A673 (cell line): Measurements from ENCODE around the gene RECQL5. TPM values are rescaled to one million over a fixed set of nuclear protein-coding genes. Genes with fewer than 3 reads are reported as not detected.
"Not testable (repeated sequence)": the region's sequence is repeated elsewhere in the genome, so short reads cannot be mapped to it uniquely, and the experiment has no call there.

ENCODE experiments used
- BruUV-seq: library from RNA; stranded (reverse); fragments of 400-500 nt; replicated peaks from 2 replicates; lab custom pipeline; 2021; lab: Mats Ljungman, UMichigan
- CTCF ChIA-PET: fragments of 300-600 bp; sonication (Branson Sonifier 250); formaldehyde crosslinking; loops from one replicate; lab custom pipeline; 2022; ENCODE audit warnings: antibody characterized with exemption; lab: Charles Lee
- POLR2A ChIA-PET: fragments of 300-600 bp; sonication (Branson Sonifier 250); formaldehyde crosslinking; loops from one replicate; lab custom pipeline; 2022; ENCODE audit warnings: antibody characterized with exemption; ENCODE audit not compliant: low non-redundant PET; lab: Charles Lee
- DNase-seq: peaks from one replicate; pipeline ENCODE4 v3.0.0-alpha.2; 2015; ENCODE audit warnings: low spot score
- H3K27ac ChIP-seq: fragments of 200-600 bp; sonication (generic); 2 replicates; pipeline ENCODE4 v1.5.1; 2016; ENCODE audit warnings: mixed run types, low read depth, mild to moderate bottlenecking, mixed read lengths, antibody characterized with exemption, low read length; ENCODE audit not compliant: poor library complexity, severe bottlenecking
- H3K27me3 ChIP-seq: fragments of 200-600 bp; sonication (generic); replicated peaks from 2 replicates; pipeline ENCODE4 v1.6.1; 2017; ENCODE audit warnings: mixed run types, low read depth, mild to moderate bottlenecking, mixed read lengths, antibody characterized with exemption, low read length; ENCODE audit not compliant: insufficient read depth, poor library complexity
- H3K36me3 ChIP-seq: fragments of 200-600 bp; sonication (generic); 2 replicates; pipeline ENCODE4 v1.6.1; 2016; ENCODE audit warnings: mixed run types, mild to moderate bottlenecking, mixed read lengths, antibody characterized with exemption, low read length; ENCODE audit not compliant: insufficient read depth, poor library complexity, severe bottlenecking
- H3K4me1 ChIP-seq: fragments of 200-600 bp; sonication (generic); 2 replicates; pipeline ENCODE4 v1.6.1; 2017; ENCODE audit warnings: mixed run types, mild to moderate bottlenecking, mixed read lengths, antibody characterized with exemption, low read length; ENCODE audit not compliant: insufficient read depth, poor library complexity, severe bottlenecking
- H3K4me3 ChIP-seq: fragments of 200-600 bp; sonication (generic); 2 replicates; pipeline ENCODE4 v1.5.1; 2016; ENCODE audit warnings: low read depth, mixed run types, mild to moderate bottlenecking, mixed read lengths, low read length; ENCODE audit not compliant: poor library complexity, severe bottlenecking
- H3K9me3 ChIP-seq: fragments of 200-600 bp; sonication (generic); 2 replicates; pipeline ENCODE4 v1.6.1; 2016; ENCODE audit warnings: mixed run types, low read depth, mild to moderate bottlenecking, mixed read lengths, antibody characterized with exemption, low read length; ENCODE audit not compliant: poor library complexity, severe bottlenecking
- CTCF ChIP-seq: fragments of 300-800, 200-600 bp; sonication (generic); conservative IDR thresholded peaks from 2 replicates; pipeline ENCODE4 v1.5.1; 2017; ENCODE audit warnings: low read depth, mild to moderate bottlenecking, antibody characterized with exemption, low read length, moderate library complexity, mixed read lengths
- EZH2 ChIP-seq: fragments of 200-600 bp; sonication (generic); IDR thresholded peaks from 2 replicates; pipeline ENCODE4 v1.6.1; 2017; ENCODE audit warnings: borderline replicate concordance, low read depth, mild to moderate bottlenecking, mixed read lengths, antibody characterized with exemption, low read length; ENCODE audit not compliant: poor library complexity, severe bottlenecking
- intact Hi-C: fragments of 100-400 bp; cut with micrococcal nuclease; formaldehyde crosslinking; loops from one replicate; pipeline ENCODE4 v1.10.0; 2022; ENCODE audit not compliant: unreplicated experiment
- total RNA-seq: library from RNA; stranded (reverse); gene quantifications from 2 replicates; pipeline ENCODE4 v1.2.3, GENCODE V29; 2021

RECQL5 gene
- total RNA-seq, 1 experiment from 2014 or later = 30.6 TPM

- no peaks in the 10 kb centered on the region for H3K27me3 ChIP-seq
- peak within 1 kb of the TSS; percentile 55 for H3K4me3 ChIP-seq
- peaks cover 9% of the 10 kb centered on the region for H3K4me1 ChIP-seq
- H3K36me3 ChIP-seq = no peaks in the 10 kb centered on the region
- TF ChIP-seq CTCF = peak; percentile 42; the same call in 1 of the 2 replicates
- TF ChIP-seq EZH2 = no peak
- ChIA-PET CTCF (interaction anchor here (0.5 to 1.1 kb wide), 3 partner anchors 8 to 166 kb away, joined by 3 to 6 read pairs (median 4); no protein-coding TSS in a partner anchor), POLR2A (interaction anchor here (0.6 kb wide), 1 partner anchor 1853 kb away, joined by 3 read pairs; no protein-coding TSS in a partner anchor)
- BruUV-seq = no TSS peak
- DNase-seq = peak; percentile 62
- no peaks in the 10 kb centered on the region for H3K9me3 ChIP-seq
- peak within 1 kb of the TSS; percentile 73 for H3K27ac ChIP-seq
- intact Hi-C loops = loop anchor here (5.0 to 10.0 kb wide), 2 partner anchors 71 to 163 kb away; partner anchors contain the start of genes CASKIN2 and TSEN54
Observed at GRCh38 chr17:75587675-75588595, 79.0 kb downstream of the RECQL5 start, which contains the start of gene MYO15B. Gene MYO15B, plus strand, starts transcription at chr17:75587800. Its CDS starts 258 bp downstream, at chr17:75588058.

DNA sequence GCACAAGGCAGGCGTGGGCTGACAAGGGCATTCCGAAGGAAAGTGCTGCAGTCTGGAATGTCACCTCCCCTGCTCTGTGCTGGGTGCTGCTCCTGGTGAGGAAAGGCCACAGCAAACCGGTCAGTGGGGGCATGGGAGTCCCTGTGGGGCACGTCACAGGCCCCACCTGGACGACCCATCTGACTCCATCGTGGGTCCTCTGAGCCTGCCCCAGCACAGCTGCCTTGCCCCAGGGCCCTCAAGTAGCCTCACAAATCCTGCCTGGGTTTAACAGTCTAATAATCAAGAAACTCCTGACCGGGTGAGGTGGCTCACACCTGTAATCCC is 82.1 kb downstream of the RECQL5 start:
- TF ChIP-seq CTCF (no peak), EZH2 (no peak)
- Histone ChIP-seq H3K36me3 (no peaks in the 10 kb centered on the region), H3K27ac (no peak overlapping the region), H3K4me1 (peaks cover 4% of the 10 kb centered on the region), H3K27me3 (no peaks in the 10 kb centered on the region), H3K4me3 (no peak overlapping the region), H3K9me3 (no peaks in the 10 kb centered on the region)
- ChIA-PET POLR2A (no interaction called here), CTCF (no interaction called here)
- intact Hi-C loops = loop anchor here (5.0 to 10.0 kb wide), 2 partner anchors 68 to 160 kb away; partner anchors contain the start of genes CASKIN2 and TSEN54
- no TSS peak for BruUV-seq
- DNase-seq = no peak

DNA sequence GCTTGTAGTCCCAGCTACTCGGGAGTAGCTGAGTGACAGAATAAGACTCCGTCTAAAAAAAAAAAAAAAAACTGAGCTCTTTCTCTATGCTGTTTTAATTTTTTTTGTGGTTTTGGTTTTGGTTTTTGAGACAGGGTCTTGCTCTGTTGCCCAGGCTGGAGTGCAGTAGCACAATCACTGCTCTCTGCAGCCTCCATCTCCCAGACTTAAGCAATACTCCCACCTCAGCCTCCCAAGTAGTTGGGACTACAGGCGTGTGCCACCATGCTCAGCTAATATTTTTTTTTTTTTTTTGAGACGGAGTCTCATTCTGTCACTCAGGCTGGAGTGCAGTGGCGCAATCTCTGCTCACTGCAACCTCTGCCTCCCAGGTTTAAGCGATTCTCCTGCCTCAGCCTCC is 83.8 kb downstream of the RECQL5 start:
- intact Hi-C loops = loop anchor here (10.0 kb wide), 1 partner anchor 158 kb away; no protein-coding TSS in a partner anchor
- H3K27ac ChIP-seq, H3K36me3 ChIP-seq, H3K27me3 ChIP-seq, BruUV-seq, DNase-seq, H3K4me3 ChIP-seq, H3K9me3 ChIP-seq, H3K4me1 ChIP-seq, POLR2A ChIA-PET: not testable (repeated sequence)
- CTCF ChIA-PET = interaction anchor here (0.6 to 1.0 kb wide), 4 partner anchors 18 to 203 kb away, joined by 3 to 8 read pairs (median 5); no protein-coding TSS in a partner anchor

DNA sequence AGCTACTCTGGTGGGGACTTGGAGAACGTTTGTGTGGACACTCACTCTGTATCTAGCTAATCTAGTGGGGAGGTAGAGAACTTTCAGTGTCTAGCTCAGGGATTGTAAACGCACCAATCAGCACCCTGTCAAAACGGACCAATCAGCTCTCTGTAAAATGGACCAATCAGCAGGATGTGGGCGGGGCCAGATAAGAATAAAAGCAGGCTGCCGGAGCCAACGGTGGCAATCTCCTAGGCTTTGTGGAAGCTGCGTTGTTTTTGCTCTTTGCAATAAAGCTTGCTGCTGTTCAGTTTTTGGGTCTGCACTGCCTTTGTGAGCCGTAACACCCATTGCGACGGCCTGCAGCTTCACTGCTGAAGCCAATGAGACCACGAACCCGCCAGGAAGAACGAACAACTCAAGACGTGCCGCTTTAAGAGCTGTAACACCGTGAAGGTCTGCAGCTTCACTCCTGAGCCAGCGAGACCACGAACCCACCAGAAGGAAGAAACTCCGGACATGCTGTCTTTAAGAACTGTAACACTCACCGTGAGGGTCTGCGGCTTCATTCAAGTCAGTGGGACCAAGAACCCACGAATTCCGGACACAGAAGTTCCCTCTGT is 85.7 kb downstream of the RECQL5 start:
- H3K27me3 ChIP-seq, BruUV-seq, DNase-seq, H3K36me3 ChIP-seq, H3K27ac ChIP-seq, H3K4me1 ChIP-seq, POLR2A ChIA-PET, H3K4me3 ChIP-seq, H3K9me3 ChIP-seq: not testable (repeated sequence)
- CTCF ChIA-PET = interaction anchor here (0.6 kb wide), 2 partner anchors 9 to 853 kb away, joined by 5 to 12 read pairs; no protein-coding TSS in a partner anchor
- intact Hi-C loops = loop anchor here (10.0 kb wide), 1 partner anchor 156 kb away; no protein-coding TSS in a partner anchor
